Measurements from ENCODE around the gene HOXC4.
"Not testable (repeated sequence)": the region's sequence is repeated elsewhere in the genome, so short reads cannot be mapped to it uniquely, and the experiment has no call there.

The HOXC4 gene

GRCh38 chr12:54071942-54072341 lies 18.3 kb downstream of the HOXC4 start:
- no peak overlapping the region for H3K27ac ChIP-seq

GRCh38 chr12:54074308-54074707 lies 20.7 kb downstream of the HOXC4 start:
- H3K27ac ChIP-seq: no peak overlapping the region
- TF ChIP-seq ZFX (IDR thresholded peaks at IDR 0.05) (no peak), CTCF (conservative IDR thresholded peaks at IDR 0.05) (no peak)

More at GRCh38 chr12:54071942-54072341, 18.3 kb downstream of the HOXC4 start:
- TF ChIP-seq ZFX (IDR thresholded peaks at IDR 0.05): no peak
- no peak for TF ChIP-seq CTCF (conservative IDR thresholded peaks at IDR 0.05)

- TF ChIP-seq ZFX (IDR thresholded peaks at IDR 0.05) (no peak), CTCF (conservative IDR thresholded peaks at IDR 0.05) (no peak)
Observed at GRCh38 chr12:54075409-54075808, 21.8 kb downstream of the HOXC4 start.

GRCh38 chr12:54075974-54076373 lies 22.3 kb downstream of the HOXC4 start:
- H3K27ac ChIP-seq: no peak overlapping the region
- TF ChIP-seq ZFX (IDR thresholded peaks at IDR 0.05): no peak
- TF ChIP-seq CTCF (conservative IDR thresholded peaks at IDR 0.05): no peak

More at GRCh38 chr12:54075409-54075808, 21.8 kb downstream of the HOXC4 start:
- no peak overlapping the region for H3K27ac ChIP-seq

- H3K27ac ChIP-seq: not testable (repeated sequence)
Observed at GRCh38 chr12:54077843-54078242, 24.2 kb downstream of the HOXC4 start.

- H3K27ac ChIP-seq: not testable (repeated sequence)
Observed at GRCh38 chr12:54079115-54079514, 25.5 kb downstream of the HOXC4 start.

GRCh38 chr12:54080008-54080924 lies 26.6 kb downstream of the HOXC4 start:
- H3K27ac ChIP-seq: not testable (repeated sequence)

- not testable (repeated sequence) for H3K27ac ChIP-seq
Observed at GRCh38 chr12:54081053-54081514, 27.4 kb downstream of the HOXC4 start.

- H3K27ac ChIP-seq: not testable (repeated sequence)
Observed at GRCh38 chr12:54081581-54082396, 28.2 kb downstream of the HOXC4 start.

GRCh38 chr12:54082397-54082892 lies 28.8 kb downstream of the HOXC4 start:
- TF ChIP-seq ZFX (IDR thresholded peaks at IDR 0.05) (no peak), CTCF (conservative IDR thresholded peaks at IDR 0.05) (no peak)
- H3K27ac ChIP-seq: no peak overlapping the region

- not testable (repeated sequence) for H3K27ac ChIP-seq
Observed at GRCh38 chr12:54088011-54088410, 34.4 kb downstream of the HOXC4 start.

- not testable (repeated sequence) for H3K27ac ChIP-seq
Observed at GRCh38 chr12:54089465-54089864, 35.8 kb downstream of the HOXC4 start.

GRCh38 chr12:54090312-54090711 lies 36.7 kb downstream of the HOXC4 start:
- H3K27ac ChIP-seq: not testable (repeated sequence)

GRCh38 chr12:54092943-54093342 lies 39.3 kb downstream of the HOXC4 start:
- H3K27ac ChIP-seq: not testable (repeated sequence)
